PC-9 (cell line): Measurements from ENCODE around the gene ETV6. TPM values are rescaled to one million over a fixed set of nuclear protein-coding genes. Genes with fewer than 3 reads are reported as not detected.

ENCODE experiments used
- BruUV-seq: library from RNA; stranded (reverse); fragments of 400-500 nt; replicated peaks from 2 replicates; lab custom pipeline; 2021; lab: Mats Ljungman, UMichigan
- CTCF ChIA-PET: fragments of 300-600 bp; sonication (Branson Sonifier 250); formaldehyde crosslinking; loops from one replicate; lab custom pipeline; 2022; ENCODE audit warnings: antibody characterized with exemption; lab: Charles Lee
- POLR2A ChIA-PET: fragments of 300-600 bp; sonication (Branson Sonifier 250); formaldehyde crosslinking; loops from one replicate; lab custom pipeline; 2022; ENCODE audit warnings: antibody characterized with exemption; ENCODE audit not compliant: unreplicated experiment; lab: Charles Lee
- DNase-seq, 2 experiments: peaks; one replicate each; pipeline versions ENCODE4 v3.0.0 to v3.0.0-alpha.2; 2015 to 2022; ENCODE audit warnings: mixed read lengths in 1 of 2
- H2AFZ ChIP-seq: fragments of 200-600 bp; sonication (generic); 2 replicates; pipeline ENCODE4 v1.8.1; 2017; ENCODE audit warnings: antibody characterized with exemption
- H3F3A ChIP-seq: fragments of 200-600 bp; sonication (generic); 2 replicates; pipeline ENCODE4 v1.8.1; 2017; ENCODE audit warnings: antibody characterized with exemption, mild to moderate bottlenecking, low read depth; ENCODE audit not compliant: insufficient read depth
- H3K27ac ChIP-seq: fragments of 200-600 bp; sonication (generic); 2 replicates; pipeline ENCODE4 v1.6.1; 2016; ENCODE audit warnings: mixed run types
- H3K27me3 ChIP-seq: fragments of 200-600 bp; sonication (generic); 2 replicates; pipeline ENCODE4 v1.6.1; 2016; ENCODE audit warnings: low read depth, mixed run types; ENCODE audit not compliant: insufficient read depth
- H3K36me3 ChIP-seq: fragments of 200-600 bp; sonication (generic); 2 replicates; pipeline ENCODE4 v1.6.1; 2016; ENCODE audit warnings: low read depth, mixed run types
- H3K4me1 ChIP-seq: fragments of 200-600 bp; sonication (generic); replicated peaks from 2 replicates; pipeline ENCODE4 v1.6.1; 2016; ENCODE audit warnings: mixed run types; ENCODE audit not compliant: insufficient read depth
- H3K4me2 ChIP-seq: fragments of 200-600 bp; sonication (generic); 2 replicates; pipeline ENCODE4 v1.6.1; 2017; ENCODE audit warnings: mixed run types
- H3K4me3 ChIP-seq: fragments of 200-600 bp; sonication (generic); 2 replicates; pipeline ENCODE4 v1.6.1; 2016; ENCODE audit warnings: mixed run types
- H3K79me2 ChIP-seq: fragments of 200-600 bp; sonication (generic); 2 replicates; pipeline ENCODE4 v1.6.1; 2017; ENCODE audit warnings: low read depth, mixed run types
- H3K9me2 ChIP-seq: fragments of 200-600 bp; sonication (generic); 2 replicates; pipeline ENCODE4 v1.8.1; 2017; ENCODE audit warnings: mild to moderate bottlenecking; ENCODE audit not compliant: insufficient read depth
- H3K9me3 ChIP-seq: fragments of 200-600 bp; sonication (generic); 2 replicates; pipeline ENCODE4 v1.8.1; 2016; ENCODE audit warnings: low read depth; ENCODE audit not compliant: insufficient read depth
- H4K20me1 ChIP-seq: fragments of 200-600 bp; sonication (generic); 2 replicates; pipeline ENCODE4 v1.8.1; 2017; ENCODE audit not compliant: insufficient read depth
- CTCF ChIP-seq: fragments of 200-600 bp; sonication (generic); conservative IDR thresholded peaks from 2 replicates; pipeline ENCODE4 v1.6.1; 2017; ENCODE audit warnings: mixed run types, antibody characterized with exemption, mild to moderate bottlenecking, moderate library complexity
- EZH2 ChIP-seq: fragments of 200-600 bp; sonication (generic); IDR thresholded peaks from 2 replicates; pipeline ENCODE4 v1.8.0; 2017; ENCODE audit warnings: antibody characterized with exemption, low read depth
- intact Hi-C: fragments of 100-400 bp; cut with micrococcal nuclease; formaldehyde crosslinking; loops from one replicate; pipeline ENCODE4 v1.10.0; 2022; ENCODE audit not compliant: unreplicated experiment
- total RNA-seq: library from RNA; stranded (reverse); gene quantifications from 2 replicates; pipeline ENCODE4 v1.2.3, GENCODE V29; 2021

The ETV6 gene
- total RNA-seq, 1 experiment from 2014 or later: 62.8 TPM

DNA sequence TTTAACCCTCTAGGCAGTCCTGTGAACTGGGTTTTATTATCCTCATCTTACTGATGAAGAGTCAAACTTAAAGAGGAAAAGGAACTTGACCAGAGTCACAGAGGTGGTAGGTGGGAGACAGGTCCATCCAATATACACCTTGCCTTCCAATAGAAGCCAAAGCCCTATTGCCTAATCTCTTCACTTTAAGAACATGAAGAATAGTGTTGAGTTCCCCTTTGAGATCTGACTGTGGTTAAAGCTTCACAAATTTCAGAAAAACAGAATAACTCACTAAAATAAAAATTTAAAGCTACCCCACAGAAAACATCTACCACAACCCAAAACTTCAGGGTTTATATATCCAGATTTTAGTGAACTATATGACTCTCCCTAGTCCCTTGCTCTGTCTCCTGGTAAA is 115.4 kb downstream of the ETV6 start:
- H3F3A ChIP-seq: no peaks in the 10 kb centered on the region
- H3K4me2 ChIP-seq: no peak overlapping the region
- no peak overlapping the region for H2AFZ ChIP-seq
- no peaks in the 10 kb centered on the region for H4K20me1 ChIP-seq
- H3K27ac ChIP-seq: no peak overlapping the region
- H3K27me3 ChIP-seq: no peaks in the 10 kb centered on the region
- no peaks in the 10 kb centered on the region for H3K36me3 ChIP-seq
- peaks cover 13% of the 10 kb centered on the region; the same call in 1 of the 2 replicates for H3K79me2 ChIP-seq
- TF ChIP-seq CTCF (no peak), EZH2 (no peak)
- ChIA-PET POLR2A (no interaction called here), CTCF (no interaction called here)
- no peak for DNase-seq
- H3K9me2 ChIP-seq: no peaks in the 10 kb centered on the region
- H3K9me3 ChIP-seq: no peaks in the 10 kb centered on the region; the same call in 1 of the 2 replicates
- no peak overlapping the region for H3K4me3 ChIP-seq
- no peaks in the 10 kb centered on the region for H3K4me1 ChIP-seq
- intact Hi-C loops: no loop called here
- BruUV-seq: no TSS peak

DNA sequence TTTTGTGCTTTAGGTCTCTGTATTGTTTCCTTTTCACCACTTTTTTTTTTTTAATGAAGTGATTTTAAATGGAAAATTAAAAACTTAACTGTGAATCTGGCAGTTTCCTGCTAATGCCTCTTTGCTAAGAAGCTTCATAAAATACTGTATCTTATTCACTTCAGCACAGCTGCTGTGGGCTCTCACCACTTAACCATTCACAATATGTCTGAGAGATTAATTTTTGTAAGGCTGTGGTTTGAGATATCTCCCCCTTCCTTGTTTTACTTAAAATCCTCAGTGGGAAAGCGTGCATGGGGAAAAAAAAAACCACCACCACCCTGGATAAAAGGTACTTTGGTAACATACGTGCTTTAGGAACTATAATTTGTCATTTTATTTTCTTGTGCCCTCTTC is 115.9 kb downstream of the ETV6 start:
- H3K27me3 ChIP-seq: no peaks in the 10 kb centered on the region
- ChIA-PET CTCF (no interaction called here), POLR2A (no interaction called here)
- no TSS peak for BruUV-seq
- no peaks in the 10 kb centered on the region for H3F3A ChIP-seq
- no peak for DNase-seq
- H3K79me2 ChIP-seq: peaks cover 13% of the 10 kb centered on the region; the same call in 1 of the 2 replicates
- intact Hi-C loops: no loop called here
- H3K36me3 ChIP-seq: no peaks in the 10 kb centered on the region
- no peak overlapping the region for H3K4me2 ChIP-seq
- TF ChIP-seq EZH2: no peak
- H3K27ac ChIP-seq: no peak overlapping the region
- H3K4me1 ChIP-seq: no peaks in the 10 kb centered on the region
- H3K9me3 ChIP-seq: no peaks in the 10 kb centered on the region
- H3K4me3 ChIP-seq: no peak overlapping the region
- no peaks in the 10 kb centered on the region for H4K20me1 ChIP-seq
- H3K9me2 ChIP-seq: no peaks in the 10 kb centered on the region
- H2AFZ ChIP-seq: no peak overlapping the region

DNA sequence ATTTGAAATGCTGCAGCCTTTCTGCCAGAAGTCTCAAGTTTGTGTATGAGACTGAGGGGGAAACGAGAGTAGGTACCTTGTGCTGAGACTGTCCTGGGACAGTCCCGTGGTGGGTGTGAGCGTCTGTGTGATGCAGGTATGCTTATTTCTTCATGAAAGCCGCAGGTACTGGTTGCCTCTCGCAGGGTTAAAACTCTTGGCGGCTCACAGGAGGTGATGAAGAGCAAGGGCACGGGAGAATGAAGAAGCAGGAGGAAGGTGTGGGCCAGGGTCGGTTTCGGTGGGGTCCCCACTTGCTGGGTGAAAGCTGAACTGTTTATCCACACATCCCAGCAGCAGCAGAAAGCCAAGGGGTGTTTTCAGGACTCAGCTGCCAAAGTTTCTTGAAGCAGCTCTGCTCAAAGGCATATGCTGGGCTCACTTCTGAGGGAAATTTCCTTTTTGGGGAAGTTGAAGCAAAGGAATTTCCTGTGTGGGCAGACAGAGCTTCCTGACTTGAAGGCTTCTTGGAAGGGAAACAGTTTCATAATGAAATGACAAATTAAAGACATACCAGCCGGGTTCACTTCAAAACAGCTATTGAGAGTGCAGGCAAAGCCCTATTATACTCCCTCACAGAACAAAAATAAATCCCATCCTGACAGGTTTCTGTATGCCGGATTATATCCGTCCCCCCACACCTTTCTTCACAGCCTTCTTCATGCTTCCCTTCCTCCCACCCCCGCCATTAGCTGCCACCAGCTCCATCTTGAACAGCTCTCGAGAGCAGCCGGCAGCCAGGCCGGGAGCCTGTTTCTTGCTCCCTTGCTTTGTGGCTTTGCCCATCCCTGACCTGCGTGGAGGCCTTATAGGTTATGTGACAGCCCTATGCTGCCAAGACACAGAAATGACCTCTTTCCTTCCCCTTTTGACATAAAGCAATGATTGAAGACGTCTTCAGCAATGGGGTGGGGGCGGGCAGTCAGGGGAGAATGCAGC is 116.6 kb downstream of the ETV6 start:
- intact Hi-C loops: no loop called here
- CTCF ChIA-PET: no interaction called here

More for the DNA sequence above, 116.6 kb downstream of the ETV6 start:
- POLR2A ChIA-PET: no interaction called here
- Histone ChIP-seq H2AFZ (no peak overlapping the region), H3K27ac (no peak overlapping the region), H3K4me3 (no peak overlapping the region), H3K9me3 (no peaks in the 10 kb centered on the region), H3F3A (peaks cover 3% of the 10 kb centered on the region; the same call in 1 of the 2 replicates), H3K9me2 (no peaks in the 10 kb centered on the region), H3K36me3 (no peaks in the 10 kb centered on the region), H3K27me3 (no peaks in the 10 kb centered on the region), H3K4me2 (no peak overlapping the region), H3K4me1 (no peaks in the 10 kb centered on the region), H3K79me2 (peaks cover 13% of the 10 kb centered on the region; the same call in 1 of the 2 replicates), H4K20me1 (no peaks in the 10 kb centered on the region)
- no TSS peak for BruUV-seq
- TF ChIP-seq CTCF (no peak), EZH2 (no peak)
- no peak for DNase-seq
